ENCODE results near the gene DUSP21. TPM values are rescaled to one million over a fixed set of nuclear protein-coding genes. Genes with fewer than 3 reads are reported as not detected.

DUSP21 gene
- total and polyA plus RNA-seq, 10 of the 15 experiments (the other 5 are each of a cell fraction or from before 2014, with no cell fraction given) = not detected

DNA sequence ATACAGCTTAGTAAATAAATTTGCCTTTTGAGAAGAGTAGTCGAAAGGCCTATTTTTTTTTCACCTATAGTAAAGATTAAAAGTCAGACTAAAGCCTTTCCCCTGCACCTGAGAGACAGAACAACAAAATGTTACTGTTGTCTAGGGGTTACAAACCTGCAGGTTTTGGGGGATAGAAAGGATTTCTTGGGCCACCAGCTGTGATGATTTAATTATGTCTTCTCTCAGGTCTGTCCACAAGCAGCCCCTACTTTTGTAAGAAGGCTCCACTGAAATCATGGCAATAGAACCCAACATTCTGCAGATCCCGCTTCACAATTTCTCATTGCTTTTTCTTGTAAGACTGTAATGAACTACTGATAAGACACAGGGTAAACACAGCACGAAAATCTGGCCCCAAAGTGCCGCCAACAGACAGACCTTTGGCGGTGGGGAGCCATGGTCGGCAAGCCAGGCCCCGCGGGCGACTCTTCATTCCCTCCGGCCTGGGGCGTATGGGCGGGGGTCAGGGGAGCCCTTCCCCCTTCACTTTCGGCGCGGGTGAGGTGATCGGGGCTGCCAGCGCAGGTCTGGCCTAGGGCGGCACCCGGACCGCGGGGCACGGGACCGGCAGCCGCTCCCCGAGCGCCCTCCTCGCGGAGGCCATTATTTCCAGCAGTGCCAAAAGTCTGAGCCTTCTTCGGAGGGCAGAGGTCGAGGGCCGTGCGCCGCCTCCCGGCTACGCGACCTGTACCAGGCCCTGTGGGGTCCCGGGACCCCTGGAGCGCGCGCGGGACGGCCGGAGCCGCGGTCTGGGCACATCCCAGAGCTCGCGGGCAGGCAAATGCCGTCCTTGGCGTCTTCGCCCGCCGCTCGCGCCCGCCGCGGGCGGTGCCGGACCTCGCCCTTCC lies 28.4 kb downstream of the DUSP21 start (continued):
- TF ChIP-seq, protein P1, sequence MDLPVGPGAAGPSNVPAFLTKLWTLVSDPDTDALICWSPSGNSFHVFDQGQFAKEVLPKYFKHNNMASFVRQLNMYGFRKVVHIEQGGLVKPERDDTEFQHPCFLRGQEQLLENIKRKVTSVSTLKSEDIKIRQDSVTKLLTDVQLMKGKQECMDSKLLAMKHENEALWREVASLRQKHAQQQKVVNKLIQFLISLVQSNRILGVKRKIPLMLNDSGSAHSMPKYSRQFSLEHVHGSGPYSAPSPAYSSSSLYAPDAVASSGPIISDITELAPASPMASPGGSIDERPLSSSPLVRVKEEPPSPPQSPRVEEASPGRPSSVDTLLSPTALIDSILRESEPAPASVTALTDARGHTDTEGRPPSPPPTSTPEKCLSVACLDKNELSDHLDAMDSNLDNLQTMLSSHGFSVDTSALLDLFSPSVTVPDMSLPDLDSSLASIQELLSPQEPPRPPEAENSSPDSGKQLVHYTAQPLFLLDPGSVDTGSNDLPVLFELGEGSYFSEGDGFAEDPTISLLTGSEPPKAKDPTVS (IDR thresholded peaks at IDR 0.05; ENCODE audit: low read depth, low read length) = no peak
- TF ChIP-seq MXI1 (IDR thresholded peaks at IDR 0.05; ENCODE audit: low read depth, low read length) = no peak
- TF ChIP-seq, protein P2, sequence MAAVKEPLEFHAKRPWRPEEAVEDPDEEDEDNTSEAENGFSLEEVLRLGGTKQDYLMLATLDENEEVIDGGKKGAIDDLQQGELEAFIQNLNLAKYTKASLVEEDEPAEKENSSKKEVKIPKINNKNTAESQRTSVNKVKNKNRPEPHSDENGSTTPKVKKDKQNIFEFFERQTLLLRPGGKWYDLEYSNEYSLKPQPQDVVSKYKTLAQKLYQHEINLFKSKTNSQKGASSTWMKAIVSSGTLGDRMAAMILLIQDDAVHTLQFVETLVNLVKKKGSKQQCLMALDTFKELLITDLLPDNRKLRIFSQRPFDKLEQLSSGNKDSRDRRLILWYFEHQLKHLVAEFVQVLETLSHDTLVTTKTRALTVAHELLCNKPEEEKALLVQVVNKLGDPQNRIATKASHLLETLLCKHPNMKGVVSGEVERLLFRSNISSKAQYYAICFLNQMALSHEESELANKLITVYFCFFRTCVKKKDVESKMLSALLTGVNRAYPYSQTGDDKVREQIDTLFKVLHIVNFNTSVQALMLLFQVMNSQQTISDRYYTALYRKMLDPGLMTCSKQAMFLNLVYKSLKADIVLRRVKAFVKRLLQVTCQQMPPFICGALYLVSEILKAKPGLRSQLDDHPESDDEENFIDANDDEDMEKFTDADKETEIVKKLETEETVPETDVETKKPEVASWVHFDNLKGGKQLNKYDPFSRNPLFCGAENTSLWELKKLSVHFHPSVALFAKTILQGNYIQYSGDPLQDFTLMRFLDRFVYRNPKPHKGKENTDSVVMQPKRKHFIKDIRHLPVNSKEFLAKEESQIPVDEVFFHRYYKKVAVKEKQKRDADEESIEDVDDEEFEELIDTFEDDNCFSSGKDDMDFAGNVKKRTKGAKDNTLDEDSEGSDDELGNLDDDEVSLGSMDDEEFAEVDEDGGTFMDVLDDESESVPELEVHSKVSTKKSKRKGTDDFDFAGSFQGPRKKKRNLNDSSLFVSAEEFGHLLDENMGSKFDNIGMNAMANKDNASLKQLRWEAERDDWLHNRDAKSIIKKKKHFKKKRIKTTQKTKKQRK (IDR thresholded peaks at IDR 0.05; ENCODE audit: low read depth, low read length) = no peak
- TF ChIP-seq GATAD2B (conservative IDR thresholded peaks at IDR 0.05; ENCODE audit: low read depth) = peak; percentile 70
- TF ChIP-seq, protein P3, sequence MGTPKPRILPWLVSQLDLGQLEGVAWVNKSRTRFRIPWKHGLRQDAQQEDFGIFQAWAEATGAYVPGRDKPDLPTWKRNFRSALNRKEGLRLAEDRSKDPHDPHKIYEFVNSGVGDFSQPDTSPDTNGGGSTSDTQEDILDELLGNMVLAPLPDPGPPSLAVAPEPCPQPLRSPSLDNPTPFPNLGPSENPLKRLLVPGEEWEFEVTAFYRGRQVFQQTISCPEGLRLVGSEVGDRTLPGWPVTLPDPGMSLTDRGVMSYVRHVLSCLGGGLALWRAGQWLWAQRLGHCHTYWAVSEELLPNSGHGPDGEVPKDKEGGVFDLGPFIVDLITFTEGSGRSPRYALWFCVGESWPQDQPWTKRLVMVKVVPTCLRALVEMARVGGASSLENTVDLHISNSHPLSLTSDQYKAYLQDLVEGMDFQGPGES (IDR thresholded peaks at IDR 0.05) = no peak
- no peak for TF ChIP-seq CEBPB (IDR thresholded peaks at IDR 0.05; ENCODE audit: borderline replicate concordance in 1 of 2, low read depth in 2 of 2, low read length in 2 of 2)
- no peak for TF ChIP-seq TCF7 (IDR thresholded peaks at IDR 0.05; ENCODE audit: borderline replicate concordance)
- no peak for TF ChIP-seq SREBF2 (IDR thresholded peaks at IDR 0.05; ENCODE audit: low read length)
- peak; percentile 21; the same call in 1 of the 2 replicates for TF ChIP-seq BACH1 (IDR thresholded peaks at IDR 0.05; ENCODE audit: borderline replicate concordance)
- no peak for TF ChIP-seq MEF2A (IDR thresholded peaks at IDR 0.05; ENCODE audit: insufficient read depth, low read depth, low read length)
- 0 out of 2 replicates have a peak, but pooled peaks have one; percentile 8 for TF ChIP-seq TCF3 (IDR thresholded peaks at IDR 0.05; ENCODE audit: borderline replicate concordance, insufficient read depth, low read depth, low read length)
- TF ChIP-seq ZNF217 (IDR thresholded peaks at IDR 0.05) = no peak
- no peak for TF ChIP-seq NFYB (IDR thresholded peaks at IDR 0.05; ENCODE audit: insufficient read depth, low read depth, low read length)
- no peak for TF ChIP-seq CREB1 (IDR thresholded peaks at IDR 0.05; ENCODE audit: low read depth)
- no peak for TF ChIP-seq KDM1A (IDR thresholded peaks at IDR 0.05; ENCODE audit: borderline replicate concordance)
- no peak for TF ChIP-seq JUNB (IDR thresholded peaks at IDR 0.05)
- TF ChIP-seq DPF2 (IDR thresholded peaks at IDR 0.05) = no peak
- peak; percentile 67 for TF ChIP-seq NR2F1 (conservative IDR thresholded peaks at IDR 0.05)
- peak; percentile 80 to 92 for TF ChIP-seq BHLHE40 (IDR thresholded peaks at IDR 0.05; ENCODE audit: borderline replicate concordance in 1 of 2, low read depth in 2 of 2, low read length in 1 of 2)
- TF ChIP-seq SRF (IDR thresholded peaks at IDR 0.05; ENCODE audit: low read depth in 2 of 2, low read length in 2 of 2) = no peak
- no peak for TF ChIP-seq CHD2 (IDR thresholded peaks at IDR 0.05; ENCODE audit: borderline replicate concordance, low read depth, low read length)
- no peak for TF ChIP-seq MTA3 (IDR thresholded peaks at IDR 0.05; ENCODE audit: borderline replicate concordance, low read length)
